ENCODE data around the gene UBE2O.

- no peak for TF ChIP-seq CREB5 (CRISPR knock-in tag; IDR thresholded peaks at IDR 0.05; ENCODE audit: low read depth)
- TF ChIP-seq SNAI2 (CRISPR knock-in tag; IDR thresholded peaks at IDR 0.05), result no peak
- TF ChIP-seq BACH2 (CRISPR knock-in tag; IDR thresholded peaks at IDR 0.05; ENCODE audit: borderline replicate concordance), result no peak
- no peak for TF ChIP-seq PATZ1 (CRISPR knock-in tag; IDR thresholded peaks at IDR 0.05; ENCODE audit: borderline replicate concordance)
- no peak for TF ChIP-seq ARNTL (CRISPR knock-in tag; IDR thresholded peaks at IDR 0.05; ENCODE audit: borderline replicate concordance, low read depth)
- TF ChIP-seq ZFP3 (CRISPR knock-in tag; IDR thresholded peaks at IDR 0.05), result no peak
- no peak for TF ChIP-seq GLIS3 (CRISPR knock-in tag; IDR thresholded peaks at IDR 0.05)
Observed at GRCh38 chr17:76395980-76396379, 57.0 kb downstream of the UBE2O start.
